SK-N-MC (cell line): ENCODE data around the gene LRRC32.

Source experiments
- EZH2 ChIP-seq: fragments of 200-600 bp; sonication (generic); IDR thresholded peaks from one replicate; pipeline ENCODE4 v1.6.1; 2017; ENCODE audit warnings: antibody characterized with exemption
- FOXP2 ChIP-seq: optimal IDR thresholded peaks from 2 replicates; pipeline ENCODE3; 2011; ENCODE audit warnings: mild to moderate bottlenecking, moderate library complexity; ENCODE audit not compliant: insufficient read depth; ENCODE audit errors: extremely low read length, control extremely low read depth
- POLR2AphosphoS5 ChIP-seq: IDR thresholded peaks from 2 replicates; pipeline ENCODE4 v1.6.1; 2012; ENCODE audit warnings: mild to moderate bottlenecking, low read depth, low read length, borderline replicate concordance

- TF ChIP-seq EZH2 (no peak), POLR2AphosphoS5 (no peak), FOXP2 (no peak)
Measured at GRCh38 chr11:76691655-76692054, 21.1 kb upstream of the LRRC32 start.
